Suprapubic skin (tissue), 4 donors: ENCODE data around the gene CDKL1. TPM values are rescaled to one million over a fixed set of nuclear protein-coding genes. Genes with fewer than 3 reads are reported as not detected.
"Not testable (repeated sequence)": the region's sequence is repeated elsewhere in the genome, so short reads cannot be mapped to it uniquely, and the experiment has no call there.

Experiments used
- DNase-seq, 2 donors: peaks; one replicate each; pipeline ENCODE4 v3.0.0-alpha.2; 2019; ENCODE audit warnings: low spot score in 2 of 2
- H3K27ac ChIP-seq: fragments of 200-600 bp; sonication (generic); one replicate; pipeline ENCODE4 v1.5.1; 2019
- H3K27me3 ChIP-seq: fragments of 200-600 bp; sonication (generic); one replicate; pipeline ENCODE4 v1.5.1; 2019
- H3K36me3 ChIP-seq: fragments of 200-600 bp; sonication (generic); one replicate; pipeline ENCODE4 v1.5.1; 2019
- H3K4me1 ChIP-seq: fragments of 200-600 bp; sonication (generic); one replicate; pipeline ENCODE4 v1.5.1; 2019
- H3K4me3 ChIP-seq: fragments of 200-600 bp; sonication (generic); one replicate; pipeline ENCODE4 v1.5.1; 2019; ENCODE audit warnings: mild to moderate bottlenecking
- H3K9me3 ChIP-seq: fragments of 200-600 bp; sonication (generic); one replicate; pipeline ENCODE4 v1.5.1; 2019
- EP300 ChIP-seq: sonication (generic); formaldehyde crosslinking; IDR thresholded peaks from one replicate; pipeline ENCODE4 v1.6.1; 2017; ENCODE audit warnings: antibody characterized with exemption
- POLR2A ChIP-seq, 2 donors: fragments of 450-650 bp; IDR thresholded peaks; one replicate each; pipeline ENCODE4 v1.6.1; 2017; ENCODE audit warnings: antibody characterized with exemption in 2 of 2, mild to moderate bottlenecking in 2 of 2, moderate library complexity in 2 of 2
- POLR2AphosphoS5 ChIP-seq, 3 donors: sonication (generic); formaldehyde crosslinking; IDR thresholded peaks; one replicate each; pipeline ENCODE4 v1.6.1; 2017; ENCODE audit warnings: antibody characterized with exemption in 3 of 3
- WGBS: methylation state at CpG from one replicate; pipeline ENCODE4 v1.1.5; 2018; 5-methylcytosine and 5-hydroxymethylcytosine counted together
- total RNA-seq, 4 donors: library from RNA; depleted of rRNA; stranded (reverse); fragments of >200 nt; gene quantifications; one replicate each; pipeline ENCODE4 v1.1.0, GENCODE V29; 2016
- TF ChIP-seq, protein P1 (sequence below), 2 donors: fragments of 200-600 bp in 1 of 2; fragments of 450-650 bp in 1 of 2; sonication (generic) in 1 of 2; IDR thresholded peaks; one replicate each; pipeline ENCODE4 v1.5.1; 2016 to 2019; ENCODE audit warnings: antibody characterized with exemption in 2 of 2, mild to moderate bottlenecking in 1 of 2, moderate library complexity in 1 of 2

Gene CDKL1
- total RNA-seq, 4 donors from 2014 or later = 2.4 to 11.9 (median 5.2) TPM

DNA sequence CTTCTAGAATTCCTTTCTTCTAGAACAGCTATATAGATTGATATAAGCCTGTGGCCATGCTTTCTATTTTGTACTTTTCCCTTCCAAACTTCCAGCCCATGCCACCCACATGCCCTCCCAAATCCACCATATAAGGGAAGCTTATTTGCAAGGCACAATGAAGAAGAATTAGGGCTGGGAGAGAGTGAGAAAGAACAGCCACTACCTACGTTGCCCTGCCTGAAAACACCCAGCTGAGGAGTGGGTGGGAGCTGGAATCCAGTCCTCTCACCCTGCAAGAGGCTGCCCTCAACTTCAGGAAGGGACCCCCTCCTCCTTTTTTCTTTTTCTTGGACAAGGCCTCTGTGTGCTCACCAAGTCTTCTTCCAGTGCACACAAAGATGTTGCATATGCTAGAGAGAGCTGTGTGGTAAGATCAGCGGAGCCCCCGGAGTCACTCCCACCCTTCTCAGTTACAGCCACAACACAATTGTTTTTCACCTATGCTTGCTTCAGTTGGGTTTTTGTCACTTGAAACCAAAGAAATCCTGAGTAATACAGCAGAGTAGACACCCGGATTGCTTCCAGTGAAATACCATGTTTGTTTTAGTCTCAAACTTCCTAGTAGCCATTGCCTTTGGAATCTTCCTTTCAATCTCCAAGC lies 38.8 kb downstream of the CDKL1 start:
- Histone ChIP-seq H3K27ac (no peak overlapping the region), H3K9me3 (no peaks in the 10 kb centered on the region), H3K27me3 (no peaks in the 10 kb centered on the region), H3K4me1 (peaks cover 2% of the 10 kb centered on the region), H3K4me3 (no peak overlapping the region), H3K36me3 (no peaks in the 10 kb centered on the region)
- DNase-seq = no peak
- WGBS = 92% methylated on average over 4 of the region's 4 CpGs
- no peak for TF ChIP-seq POLR2AphosphoS5 (IDR thresholded peaks at IDR 0.05)

DNA sequence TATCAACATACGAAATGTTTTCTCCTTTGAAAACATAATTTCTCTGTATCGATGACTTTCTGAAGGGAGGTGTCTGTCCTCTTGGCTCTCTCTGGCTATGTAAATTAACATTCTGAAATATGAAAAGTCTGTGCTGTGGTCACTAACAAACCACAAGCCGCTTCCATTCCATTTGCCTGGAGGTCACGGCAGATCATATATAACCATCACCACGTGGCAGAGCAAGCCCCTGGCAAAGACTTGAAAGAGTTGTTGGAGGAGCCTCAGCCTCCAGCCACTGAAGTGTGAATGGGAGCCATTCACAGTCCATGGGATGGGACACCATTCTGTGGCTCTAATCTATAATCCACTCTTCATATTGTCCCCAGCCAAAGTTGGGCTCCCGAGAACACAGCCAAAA lies 39.6 kb downstream of the CDKL1 start:
- H3K4me1 ChIP-seq = no peaks in the 10 kb centered on the region
- no peaks in the 10 kb centered on the region for H3K36me3 ChIP-seq
- H3K27ac ChIP-seq = no peak overlapping the region
- no peaks in the 10 kb centered on the region for H3K9me3 ChIP-seq
- no peaks in the 10 kb centered on the region for H3K27me3 ChIP-seq
- TF ChIP-seq POLR2AphosphoS5 (IDR thresholded peaks at IDR 0.05) (no peak), EP300 (no peak), POLR2A (IDR thresholded peaks at IDR 0.05) (no peak)
- TF ChIP-seq, protein P1, sequence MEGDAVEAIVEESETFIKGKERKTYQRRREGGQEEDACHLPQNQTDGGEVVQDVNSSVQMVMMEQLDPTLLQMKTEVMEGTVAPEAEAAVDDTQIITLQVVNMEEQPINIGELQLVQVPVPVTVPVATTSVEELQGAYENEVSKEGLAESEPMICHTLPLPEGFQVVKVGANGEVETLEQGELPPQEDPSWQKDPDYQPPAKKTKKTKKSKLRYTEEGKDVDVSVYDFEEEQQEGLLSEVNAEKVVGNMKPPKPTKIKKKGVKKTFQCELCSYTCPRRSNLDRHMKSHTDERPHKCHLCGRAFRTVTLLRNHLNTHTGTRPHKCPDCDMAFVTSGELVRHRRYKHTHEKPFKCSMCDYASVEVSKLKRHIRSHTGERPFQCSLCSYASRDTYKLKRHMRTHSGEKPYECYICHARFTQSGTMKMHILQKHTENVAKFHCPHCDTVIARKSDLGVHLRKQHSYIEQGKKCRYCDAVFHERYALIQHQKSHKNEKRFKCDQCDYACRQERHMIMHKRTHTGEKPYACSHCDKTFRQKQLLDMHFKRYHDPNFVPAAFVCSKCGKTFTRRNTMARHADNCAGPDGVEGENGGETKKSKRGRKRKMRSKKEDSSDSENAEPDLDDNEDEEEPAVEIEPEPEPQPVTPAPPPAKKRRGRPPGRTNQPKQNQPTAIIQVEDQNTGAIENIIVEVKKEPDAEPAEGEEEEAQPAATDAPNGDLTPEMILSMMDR (IDR thresholded peaks at IDR 0.05) = no peak
- WGBS = 54% methylated on average over 6 of the region's 6 CpGs
- no peak overlapping the region for H3K4me3 ChIP-seq
- DNase-seq = no peak

DNA sequence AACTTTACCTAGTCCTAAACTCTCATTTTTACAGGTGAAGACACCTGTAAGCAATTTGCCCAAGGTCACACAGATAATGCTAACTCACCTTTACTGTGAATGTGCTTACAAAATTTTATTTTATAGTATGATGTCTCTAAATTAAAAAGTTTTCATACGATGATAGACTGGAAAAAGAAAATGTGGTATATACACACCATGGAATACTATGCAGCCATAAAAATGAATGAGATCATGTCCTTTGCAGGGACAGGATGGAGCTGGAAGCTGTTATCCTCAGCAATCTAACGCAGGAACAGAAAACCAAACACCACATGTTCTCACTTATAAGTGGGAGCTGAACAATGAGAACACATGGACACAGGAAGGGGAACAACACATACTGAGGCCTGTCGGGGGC lies 40.4 kb downstream of the CDKL1 start:
- 70% methylated on average over 3 of the region's 3 CpGs for WGBS

GRCh38 chr14:50355692-50356091 lies 41.0 kb downstream of the CDKL1 start:
- 88% methylated on average over 1 of the region's 1 CpG for WGBS
- H3K4me1 ChIP-seq = no peaks in the 10 kb centered on the region

More for the DNA sequence above, 40.4 kb downstream of the CDKL1 start:
- DNase-seq, H3K36me3 ChIP-seq, H3K4me1 ChIP-seq, H3K27ac ChIP-seq, H3K27me3 ChIP-seq, H3K4me3 ChIP-seq, H3K9me3 ChIP-seq: not testable (repeated sequence)

GRCh38 chr14:50354527-50354926 lies 42.2 kb downstream of the CDKL1 start:
- Histone ChIP-seq H3K36me3 (no peaks in the 10 kb centered on the region), H3K4me3 (no peak overlapping the region), H3K9me3 (no peaks in the 10 kb centered on the region), H3K27ac (no peak overlapping the region), H3K27me3 (no peaks in the 10 kb centered on the region), H3K4me1 (no peaks in the 10 kb centered on the region)
- no peak for DNase-seq
- no peak for TF ChIP-seq POLR2AphosphoS5 (IDR thresholded peaks at IDR 0.05)
- TF ChIP-seq POLR2A (IDR thresholded peaks at IDR 0.05) = no peak
- TF ChIP-seq, protein P1 (IDR thresholded peaks at IDR 0.05) = no peak
- TF ChIP-seq EP300 = no peak
- 0% methylated on average over 1 of the region's 1 CpG for WGBS

More at GRCh38 chr14:50355692-50356091, 41.0 kb downstream of the CDKL1 start:
- Histone ChIP-seq H3K27ac (no peak overlapping the region), H3K9me3 (no peaks in the 10 kb centered on the region), H3K27me3 (no peaks in the 10 kb centered on the region), H3K36me3 (no peaks in the 10 kb centered on the region), H3K4me3 (no peak overlapping the region)
- no peak for DNase-seq
- TF ChIP-seq, protein P1 (IDR thresholded peaks at IDR 0.05) = no peak
- TF ChIP-seq EP300 = no peak
- TF ChIP-seq POLR2A (IDR thresholded peaks at IDR 0.05) = no peak
- no peak for TF ChIP-seq POLR2AphosphoS5 (IDR thresholded peaks at IDR 0.05)

GRCh38 chr14:50353126-50353525 lies 43.6 kb downstream of the CDKL1 start:
- no peak for TF ChIP-seq POLR2AphosphoS5 (IDR thresholded peaks at IDR 0.05)
- no peak for TF ChIP-seq POLR2A (IDR thresholded peaks at IDR 0.05)
- Histone ChIP-seq H3K4me3 (no peak overlapping the region), H3K4me1 (peaks cover 4% of the 10 kb centered on the region), H3K27ac (no peak overlapping the region), H3K36me3 (no peaks in the 10 kb centered on the region), H3K27me3 (no peaks in the 10 kb centered on the region), H3K9me3 (no peaks in the 10 kb centered on the region)
- 72% methylated on average over 4 of the region's 4 CpGs for WGBS
- no peak for DNase-seq

- no peaks in the 10 kb centered on the region for H3K9me3 ChIP-seq
- no peak overlapping the region for H3K4me3 ChIP-seq
- H3K27me3 ChIP-seq = no peaks in the 10 kb centered on the region
- TF ChIP-seq, protein P1 (IDR thresholded peaks at IDR 0.05) = no peak
- H3K36me3 ChIP-seq = no peaks in the 10 kb centered on the region
- H3K4me1 ChIP-seq = peaks cover 6% of the 10 kb centered on the region
- H3K27ac ChIP-seq = no peak overlapping the region
- no peak for DNase-seq
- 60% methylated on average over 4 of the region's 4 CpGs for WGBS
These were observed 44.1 kb downstream of the CDKL1 start for GRCh38 chr14:50352584-50352983.
